HG03342 (cell line): ENCODE data around the gene TIMM13.
"Not testable (repeated sequence)": the region's sequence is repeated elsewhere in the genome, so short reads cannot be mapped to it uniquely, and the experiment has no call there.

Experiments
- ATAC-seq: cut with Tn5 transposase; IDR thresholded peaks from one replicate; pipeline ENCODE4 v1.9.1; 2021; ENCODE audit warnings: mild to moderate bottlenecking, moderate library complexity; ENCODE audit not compliant: unreplicated experiment

TIMM13 gene

DNA sequence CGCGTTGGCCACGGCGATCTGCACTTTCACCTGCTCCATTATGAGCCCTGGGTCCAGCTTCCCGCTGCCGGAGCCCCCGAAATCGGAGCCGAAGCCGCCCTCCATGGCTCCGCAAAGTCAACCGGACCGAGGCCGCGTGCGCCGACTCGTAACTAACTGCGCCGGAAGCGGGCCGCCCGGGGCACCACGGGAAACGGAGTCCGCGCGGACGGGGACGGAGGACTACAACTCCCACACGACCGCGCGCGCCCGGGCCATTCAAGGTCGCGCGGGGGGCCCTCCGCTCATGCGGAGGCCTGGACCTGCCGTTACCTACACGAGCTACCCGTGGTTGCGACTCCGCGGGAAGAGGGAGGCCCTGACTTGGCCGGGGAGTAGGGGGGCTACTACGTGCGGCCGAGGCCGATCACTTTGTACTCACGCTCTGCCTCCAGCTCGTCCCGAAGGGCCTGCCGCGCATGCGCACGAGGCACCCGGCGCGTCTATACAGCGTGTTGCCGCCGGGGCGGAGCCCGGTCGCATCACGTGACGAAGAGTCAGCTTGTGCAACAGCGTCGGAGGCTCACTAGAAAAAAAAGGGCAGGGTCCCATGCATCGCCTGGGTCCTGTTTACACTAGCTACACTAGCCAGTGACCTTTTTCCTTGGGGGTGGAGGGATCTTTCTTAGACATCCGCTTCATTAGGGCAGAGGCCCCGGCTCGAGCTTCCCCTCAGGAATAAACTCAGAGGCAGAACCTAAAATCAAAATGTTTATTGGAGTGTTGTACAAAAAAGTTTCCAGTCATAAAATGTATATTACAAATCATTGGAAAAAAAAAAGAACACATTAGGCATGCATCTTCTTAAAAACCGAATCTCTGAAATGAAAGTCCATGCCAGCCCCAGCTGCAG, at the start of gene TIMM13:
Gene TIMM13 (minus strand): TSS at position 158 of the 892 bp plus-strand sequence. CDS start 53 bp downstream, at position 105.
- peak; percentile 82 for ATAC-seq

DNA sequence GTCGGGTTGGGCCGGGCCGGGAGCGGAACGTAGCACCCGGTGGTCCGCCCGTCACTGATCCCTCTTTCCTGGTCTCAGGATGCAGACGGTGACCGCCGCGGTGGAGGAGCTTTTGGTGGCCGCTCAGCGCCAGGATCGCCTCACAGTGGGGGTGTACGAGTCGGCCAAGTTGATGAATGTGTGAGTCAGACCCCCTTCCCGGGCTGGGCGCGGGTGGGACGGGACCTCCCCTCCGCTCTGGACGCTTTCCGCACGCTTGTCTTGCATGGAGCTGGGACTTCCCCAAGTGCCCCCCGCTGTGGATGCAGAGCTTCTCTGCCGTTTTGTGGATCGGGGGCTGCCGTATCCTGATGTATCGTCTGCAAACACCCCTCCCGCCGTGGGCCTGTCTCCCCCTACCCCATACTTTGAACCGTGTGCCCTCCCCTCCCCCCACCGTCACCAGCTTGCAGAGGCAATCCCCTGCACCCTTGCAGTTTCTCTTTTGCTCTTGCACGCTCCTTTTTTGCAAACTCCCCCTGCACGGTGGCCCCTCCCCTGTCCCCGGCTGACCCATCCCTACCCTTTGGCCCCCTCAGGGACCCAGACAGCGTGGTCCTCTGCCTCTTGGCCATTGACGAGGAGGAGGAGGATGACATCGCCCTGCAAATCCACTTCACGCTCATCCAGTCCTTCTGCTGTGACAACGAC, 49.2 kb upstream of the TIMM13 start:
- peak; percentile 9 for ATAC-seq

DNA sequence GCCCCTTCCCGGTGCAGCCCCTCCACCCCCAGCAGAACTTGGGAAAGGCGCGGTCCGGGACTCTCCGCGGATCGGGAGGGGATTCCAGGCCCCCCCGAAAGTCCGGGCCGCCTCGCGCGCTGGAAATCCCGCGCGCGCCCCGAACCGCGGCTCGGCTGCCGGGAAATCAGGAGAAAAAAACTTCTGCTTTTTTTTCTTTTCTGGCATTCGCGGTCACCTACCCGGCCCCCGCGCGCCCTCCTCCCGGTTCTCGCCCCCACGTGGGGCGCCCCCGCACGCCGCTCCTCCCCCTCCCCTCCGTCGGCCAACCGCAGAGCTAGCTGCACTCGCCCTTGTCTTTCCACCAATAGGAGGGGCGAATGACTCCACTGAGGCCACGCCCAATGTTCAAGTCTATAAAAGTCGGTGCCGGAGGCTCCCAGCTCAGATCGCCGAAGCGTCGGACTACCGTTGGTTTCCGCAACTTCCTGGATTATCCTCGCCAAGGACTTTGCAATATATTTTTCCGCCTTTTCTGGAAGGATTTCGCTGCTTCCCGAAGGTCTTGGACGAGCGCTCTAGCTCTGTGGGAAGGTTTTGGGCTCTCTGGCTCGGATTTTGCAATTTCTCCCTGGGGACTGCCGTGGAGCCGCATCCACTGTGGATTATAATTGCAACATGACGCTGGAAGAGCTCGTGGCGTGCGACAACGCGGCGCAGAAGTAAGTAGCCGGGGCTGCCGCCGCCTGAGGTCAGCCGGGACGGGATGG, 48.5 kb upstream of the TIMM13 start, which contains the start of gene GADD45B:
Gene GADD45B (plus strand): TSS at position 426 of the 749 bp plus-strand sequence. CDS start 232 bp downstream, at position 658.
- ATAC-seq, result peak; percentile 44

DNA sequence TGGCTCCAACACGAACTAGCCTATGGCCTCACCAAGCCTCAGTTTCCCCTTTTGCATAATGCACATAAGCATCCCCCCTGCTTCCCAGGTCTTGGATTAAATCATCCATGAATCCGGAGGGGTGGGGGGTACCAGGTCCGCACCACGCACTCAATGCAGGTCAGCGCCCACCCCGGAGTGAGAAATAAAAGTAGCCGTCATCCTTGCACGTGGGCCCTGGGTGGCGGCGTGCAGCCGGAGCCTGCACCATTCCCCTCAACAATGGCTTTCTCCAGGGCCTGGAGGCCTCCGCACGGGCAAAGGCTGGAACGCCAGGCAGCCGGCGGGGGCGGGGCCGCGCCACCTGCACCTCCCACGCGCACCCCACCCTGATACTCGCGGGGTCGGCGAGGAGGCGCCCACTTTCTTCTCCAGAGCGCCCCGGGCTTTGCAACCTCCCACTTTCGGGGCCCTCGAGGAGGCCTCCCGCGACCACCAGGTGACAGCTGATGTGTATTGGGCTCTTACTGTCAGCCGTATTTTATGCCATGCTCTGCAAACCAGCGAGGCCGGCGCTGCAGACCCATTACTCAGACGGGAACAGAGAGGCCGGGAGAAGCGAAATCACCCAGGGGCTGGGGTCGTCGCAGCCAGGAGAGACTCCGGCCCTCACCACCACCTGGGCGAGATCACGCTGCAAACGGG, 47.8 kb upstream of the TIMM13 start:
- peak; percentile 7 for ATAC-seq

DNA sequence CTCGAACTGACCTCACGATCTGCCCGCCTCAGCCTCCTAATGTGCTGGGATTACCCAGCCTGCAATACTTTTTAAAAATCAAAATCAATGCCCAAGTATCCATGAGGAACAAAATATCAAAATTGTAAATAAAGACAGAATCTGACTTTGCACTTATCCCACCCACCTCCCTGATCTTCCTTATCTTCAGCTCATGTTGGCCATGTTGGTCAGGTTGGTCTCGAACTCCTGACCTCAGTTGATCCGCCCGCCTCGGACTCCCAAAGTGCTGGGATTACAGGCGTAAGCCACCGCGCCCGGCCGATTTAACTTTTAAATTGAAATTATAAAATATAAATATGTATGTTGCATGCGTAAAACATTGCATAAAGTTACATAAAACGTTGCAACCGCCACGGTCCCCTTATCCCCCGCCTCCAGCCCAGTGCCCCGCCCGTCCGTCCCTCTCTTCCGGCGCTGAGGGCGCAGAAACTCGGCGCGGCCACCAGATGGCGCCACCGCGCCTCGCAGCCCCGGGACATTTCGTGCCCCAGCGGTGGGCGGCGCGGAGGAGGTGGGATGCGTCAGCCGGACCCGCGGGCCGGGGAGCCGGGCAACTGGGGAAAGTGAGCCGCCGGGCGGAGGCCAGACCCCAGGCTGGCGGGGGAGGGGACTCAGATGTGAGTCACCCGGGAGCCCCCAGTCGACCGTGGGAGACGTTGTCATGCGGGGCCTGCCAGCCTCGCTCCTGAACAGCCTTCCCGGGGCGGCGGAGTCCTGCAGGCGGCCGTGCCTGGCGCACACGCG, 47.0 kb upstream of the TIMM13 start:
- peak; percentile 25 for ATAC-seq

DNA sequence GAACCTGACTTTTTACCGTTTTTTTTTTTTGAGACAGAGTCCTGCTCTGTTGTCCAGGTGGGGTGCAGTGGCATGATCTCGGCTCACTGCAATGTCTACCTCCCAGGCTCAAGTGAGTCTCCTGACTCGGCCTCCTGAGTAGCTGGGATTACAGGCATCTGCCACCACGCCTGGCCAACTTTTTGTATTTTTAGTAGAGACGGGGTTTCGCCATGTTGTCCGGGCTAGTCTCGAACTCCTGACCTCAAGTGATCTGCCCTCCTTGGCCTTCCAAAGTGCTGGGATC, 42.5 kb upstream of the TIMM13 start:
- ATAC-seq, result not testable (repeated sequence)

DNA sequence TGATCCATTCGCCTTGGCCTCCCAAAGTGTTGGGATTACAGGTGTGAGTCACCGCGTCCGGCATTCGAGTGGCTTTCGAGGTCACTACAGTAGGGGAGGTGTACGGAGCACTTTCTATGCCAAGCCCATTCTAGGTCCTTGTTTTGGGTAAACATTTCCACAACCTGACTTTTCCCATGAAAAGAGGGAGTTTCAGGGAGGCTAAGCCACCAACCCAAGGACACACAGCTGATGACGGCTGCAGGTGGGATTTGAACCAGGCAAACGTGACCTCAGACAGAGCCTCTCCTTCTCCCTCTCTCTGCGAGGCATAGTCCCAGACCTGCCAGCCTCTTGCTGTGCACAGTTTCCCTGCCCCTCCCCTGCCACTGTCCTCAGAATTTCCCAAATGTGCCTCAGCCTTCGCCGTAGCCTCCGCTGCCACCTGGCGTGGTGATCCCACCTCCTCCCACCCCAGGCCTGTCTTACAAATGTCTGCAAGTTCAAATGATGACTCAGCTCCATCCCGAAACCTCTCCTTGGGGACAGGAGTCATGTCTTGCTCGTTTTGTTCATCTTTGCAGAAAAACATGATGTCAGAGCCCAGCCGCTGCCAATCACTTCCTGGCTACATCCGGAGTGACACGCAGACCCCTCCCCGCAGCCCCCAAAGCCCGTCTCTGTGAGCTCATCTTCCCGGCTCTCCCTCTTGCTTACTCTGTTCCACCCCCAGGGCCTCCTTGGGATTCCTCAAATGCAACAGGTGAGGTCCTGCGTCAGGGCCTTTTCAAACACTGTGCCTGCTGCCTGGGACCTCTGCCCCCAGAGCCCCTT, 41.9 kb upstream of the TIMM13 start:
- ATAC-seq, result no peak

DNA sequence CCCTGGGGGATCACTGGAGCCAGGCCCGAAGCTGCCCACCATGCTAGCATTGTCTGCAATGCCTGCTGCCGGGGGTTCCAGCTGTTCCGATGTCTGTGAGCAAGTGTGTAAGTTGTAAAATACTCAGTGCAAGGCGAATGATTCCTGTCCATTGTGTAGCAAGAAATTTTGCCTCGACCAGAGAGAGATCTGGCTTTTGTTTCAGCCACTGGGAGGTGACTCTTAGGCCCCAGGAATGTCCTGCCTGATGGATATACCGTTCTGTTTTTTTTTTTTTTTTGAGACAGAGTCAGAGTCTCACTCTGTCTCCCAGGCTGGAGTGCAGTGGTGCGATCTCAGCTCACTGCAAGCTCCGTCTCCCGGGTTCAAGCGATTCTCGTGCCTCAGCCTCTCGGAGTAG, 41.2 kb upstream of the TIMM13 start:
- ATAC-seq, result no peak

DNA sequence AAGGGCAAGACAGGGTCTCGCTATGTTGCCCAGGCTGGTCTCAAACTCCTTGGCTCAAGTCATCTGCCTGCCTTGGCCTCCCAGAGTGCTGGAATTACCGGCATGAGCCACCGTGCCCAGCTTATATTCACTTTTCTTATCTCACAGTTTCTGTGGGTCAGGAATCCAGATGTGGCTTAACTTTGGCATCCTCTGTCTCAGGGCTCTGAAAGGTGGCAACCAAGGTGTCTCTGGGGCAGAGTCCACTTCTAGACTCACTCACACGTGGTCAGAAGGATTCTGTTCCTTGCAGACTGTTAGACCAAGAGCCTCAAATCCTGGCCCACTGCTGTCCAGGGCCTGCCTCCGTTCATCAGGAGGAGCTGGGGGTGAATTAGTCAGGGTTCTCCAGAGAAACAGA, 37.0 kb upstream of the TIMM13 start:
- ATAC-seq, result no peak

DNA sequence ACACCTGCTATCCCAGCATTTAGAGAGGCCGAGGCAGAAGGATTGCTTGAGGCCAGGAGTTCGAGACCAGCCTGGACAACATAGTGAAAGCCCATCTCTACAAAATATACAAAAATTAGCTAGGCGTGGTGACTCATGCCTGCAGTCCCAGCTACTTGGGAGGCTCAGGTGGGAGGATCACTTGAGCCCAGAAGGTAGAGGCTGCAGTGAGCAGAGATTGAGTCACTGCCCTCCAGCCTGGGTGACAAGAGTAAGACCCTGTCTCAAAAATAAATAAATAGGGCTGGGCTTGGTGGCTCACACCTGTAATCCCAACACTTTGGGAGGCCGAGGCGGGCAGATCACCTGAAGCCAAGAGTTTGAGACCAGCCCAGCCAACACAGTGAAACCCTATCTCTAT, 36.3 kb upstream of the TIMM13 start:
- ATAC-seq, result not testable (repeated sequence)

DNA sequence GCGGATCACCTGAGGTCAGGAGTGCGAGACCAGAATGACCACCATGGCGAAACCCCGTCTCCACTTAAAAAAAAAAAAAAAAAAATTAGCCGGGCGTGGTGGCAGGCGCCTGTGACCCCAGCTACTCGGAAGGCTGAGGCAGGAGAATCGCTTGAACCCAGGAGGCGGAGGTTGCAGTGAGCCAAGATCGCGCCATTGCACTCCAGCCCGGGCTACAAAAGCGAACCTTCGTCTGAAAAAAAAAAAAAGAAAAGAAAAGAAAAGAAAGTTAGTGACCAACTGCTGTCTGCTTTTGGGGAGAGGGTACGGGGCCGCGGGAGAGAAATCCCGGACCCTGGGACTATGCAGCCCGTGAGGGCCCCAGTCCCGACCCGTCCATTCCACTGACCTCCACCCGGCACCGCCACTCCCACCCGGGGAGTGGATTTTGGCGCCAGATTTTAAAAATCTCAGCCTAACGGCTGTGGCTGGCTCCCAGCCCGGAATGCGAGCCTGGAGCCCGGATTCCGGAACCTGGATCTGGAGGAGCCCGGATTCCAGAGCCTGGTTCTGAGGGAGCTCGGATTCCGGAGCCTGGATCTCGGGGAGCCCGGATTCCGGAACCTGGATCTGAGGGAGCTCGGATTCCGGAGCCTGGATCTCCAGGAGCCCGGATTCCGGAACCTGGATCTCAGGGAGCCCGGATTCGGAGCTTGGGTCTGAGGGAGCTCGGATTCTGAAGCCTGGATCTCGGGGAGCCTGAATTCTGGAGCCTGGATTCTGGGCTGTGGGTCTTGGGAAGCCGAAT, 35.4 kb upstream of the TIMM13 start:
- no peak for ATAC-seq

DNA sequence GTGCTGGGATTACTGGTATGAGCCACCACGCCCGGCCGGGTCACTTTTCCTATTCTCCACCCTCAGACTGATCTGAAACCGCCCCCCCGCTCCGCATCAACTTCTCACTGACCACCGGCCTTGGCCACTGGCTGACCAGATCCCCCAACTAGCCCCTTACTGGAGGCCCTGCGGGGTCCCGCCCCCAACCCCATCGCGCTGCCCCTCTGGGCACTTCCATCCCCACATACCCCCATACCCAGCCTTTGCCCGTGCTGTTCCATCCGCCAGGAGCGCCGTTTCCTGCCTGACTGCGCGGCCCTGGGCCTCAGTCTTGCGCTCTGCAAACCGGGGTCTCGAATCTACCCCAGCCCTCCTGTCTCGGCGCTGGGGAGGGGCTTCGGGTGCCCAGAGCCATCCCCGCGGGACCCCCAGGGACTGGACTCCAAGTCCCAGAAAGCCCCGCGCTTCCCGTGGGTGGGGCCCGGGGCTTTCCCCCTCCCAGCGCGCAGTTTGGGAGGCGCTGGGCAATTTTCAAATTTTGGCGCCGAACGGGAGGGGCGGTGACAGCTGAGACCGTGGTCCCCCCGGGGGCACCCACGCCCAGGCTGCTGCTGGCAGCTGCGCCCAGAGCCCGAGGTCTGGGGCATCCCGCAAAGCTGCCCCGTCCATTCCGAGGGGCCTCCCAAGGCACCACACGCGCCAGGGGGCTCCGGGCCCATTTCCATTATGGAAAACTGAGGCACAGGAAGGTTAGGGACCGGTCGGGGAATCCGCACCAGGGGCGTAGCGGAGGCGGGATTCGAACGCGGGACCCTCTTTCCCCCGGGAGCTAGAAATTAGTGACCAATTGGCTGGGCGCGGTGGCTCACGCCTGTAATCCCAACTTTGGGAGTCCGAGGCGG, 34.6 kb upstream of the TIMM13 start:
- no peak for ATAC-seq

DNA sequence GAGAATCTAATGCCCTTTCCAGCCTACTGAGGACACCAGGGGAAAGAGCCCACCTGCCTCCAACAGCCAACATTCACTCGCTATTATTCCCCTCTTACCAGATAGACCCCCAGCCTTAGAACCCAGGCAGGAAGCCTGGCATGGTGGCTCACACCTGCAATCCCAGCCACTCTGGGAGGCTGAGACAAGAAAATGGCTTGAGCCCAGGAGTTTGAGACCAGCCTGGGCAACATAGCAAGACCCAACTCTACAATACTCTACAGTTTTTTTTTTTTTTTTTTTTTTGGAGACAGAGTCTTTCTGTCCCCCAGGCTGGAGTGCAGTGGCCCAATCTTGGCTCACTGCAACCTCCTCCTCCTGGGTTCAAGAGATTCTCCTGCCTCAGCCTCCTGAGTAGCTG, 32.9 kb upstream of the TIMM13 start:
- no peak for ATAC-seq

DNA sequence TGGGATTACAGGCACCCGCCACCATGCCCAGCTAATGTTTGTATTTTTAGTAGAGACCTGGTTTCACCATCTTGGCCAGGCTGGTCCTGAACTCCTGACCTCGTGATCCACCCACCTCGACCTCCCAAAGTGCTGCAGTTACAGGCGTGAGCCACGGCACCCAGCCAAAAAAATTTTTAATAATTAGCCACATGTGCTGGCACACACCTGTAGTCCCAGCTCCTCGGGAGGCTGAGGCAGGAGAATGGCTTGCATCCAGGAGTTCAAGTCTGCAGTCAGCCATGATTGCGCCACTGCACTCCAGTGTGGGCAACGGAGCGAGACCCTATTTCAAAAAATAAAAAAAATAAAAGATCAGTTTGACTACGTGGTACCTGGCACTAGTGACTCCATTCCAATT, 31.4 kb upstream of the TIMM13 start:
- not testable (repeated sequence) for ATAC-seq

DNA sequence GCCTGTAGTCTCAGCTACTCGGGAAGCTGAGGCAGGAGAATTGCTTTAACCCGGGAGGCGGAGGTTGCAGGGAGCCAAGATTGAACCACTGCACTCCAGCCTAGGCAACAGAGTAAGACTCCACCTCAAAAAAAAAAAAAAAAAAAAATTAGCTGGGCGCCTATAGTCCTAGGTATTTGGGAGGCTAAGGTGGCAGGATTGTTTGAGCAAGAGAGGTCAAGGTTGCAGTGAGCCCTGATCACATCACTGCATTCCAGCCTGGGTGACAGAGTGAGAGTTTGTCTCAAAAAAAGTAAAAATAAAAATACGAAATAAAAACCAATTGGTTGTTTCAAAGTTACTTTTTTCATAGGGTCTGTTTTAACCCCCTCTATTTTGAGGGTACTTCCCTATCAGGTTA, 30.7 kb upstream of the TIMM13 start:
- ATAC-seq, result no peak

DNA sequence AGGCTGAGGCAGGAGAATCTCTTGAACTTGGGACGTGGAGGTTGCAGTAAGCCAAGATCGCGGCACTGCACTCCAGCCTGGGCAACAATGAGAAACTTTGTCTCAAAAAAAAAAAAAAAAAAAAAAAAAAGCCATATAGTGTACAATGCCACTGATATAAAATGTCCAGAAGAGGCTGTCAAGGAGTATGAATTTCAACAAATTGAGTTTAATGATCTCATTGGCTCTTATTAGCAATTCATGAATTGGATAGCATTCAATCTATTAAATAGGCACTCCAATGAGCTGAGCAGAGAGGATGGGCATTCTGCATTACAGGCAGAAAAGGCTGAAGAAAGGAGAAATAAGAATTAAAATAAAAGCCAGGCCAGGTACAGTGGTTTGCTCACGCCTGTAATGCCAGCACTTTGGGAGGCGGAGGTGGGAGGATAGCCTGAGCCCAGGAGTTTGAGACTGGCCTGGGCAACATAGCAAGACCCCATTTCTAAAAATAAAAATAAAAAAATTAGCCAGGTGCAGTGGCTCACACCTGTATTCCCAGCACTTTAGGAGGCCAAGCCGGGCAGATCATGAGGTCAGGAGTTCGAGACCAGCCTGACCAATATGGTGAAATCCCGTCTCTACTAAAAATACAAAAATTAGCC, 30.1 kb upstream of the TIMM13 start:
- no peak for ATAC-seq
